ENCODE results near the gene SEC23B. TPM values are rescaled to one million over a fixed set of nuclear protein-coding genes. Genes with fewer than 3 reads are reported as not detected.

SEC23B gene
- polyA plus RNA-seq, 1 of the 3 experiments (the other 2 are of a cell fraction): 55.2 TPM

GRCh38 chr20:18543216-18543615 lies 35.5 kb downstream of the SEC23B start (continued):
- TF ChIP-seq ZBTB33 (IDR thresholded peaks at IDR 0.05; ENCODE audit: borderline replicate concordance, low read depth) (no peak), SIN3A (IDR thresholded peaks at IDR 0.05; ENCODE audit: borderline replicate concordance, low read depth, low read length) (no peak), FOXJ3 (CRISPR knock-in tag; IDR thresholded peaks at IDR 0.05) (no peak)

GRCh38 chr20:18543932-18544331 lies 36.2 kb downstream of the SEC23B start:
- Histone ChIP-seq H3K4me2 (no peak overlapping the region), H2AFZ (ENCODE audit: low read depth) (no peak overlapping the region), H3K4me1 (ENCODE audit: control insufficient read depth in 1 of 2, insufficient read depth in 2 of 2, low read depth in 1 of 2, low read length in 1 of 2) (no peaks in the 10 kb centered on the region), H3K9me2 (no peaks in the 10 kb centered on the region), H3K27me3 (ENCODE audit: insufficient read depth) (no peaks in the 10 kb centered on the region), H3K4me3 (ENCODE audit: low read depth in 2 of 2, low read length in 1 of 2) (no peak overlapping the region), H3K27ac (ENCODE audit: low read depth in 2 of 2, low read length in 1 of 2) (no peak overlapping the region), H3K36me3 (replicated peaks in 1 of 2; ENCODE audit: control insufficient read depth in 1 of 2, insufficient read depth in 2 of 2, low read length in 1 of 2) (peaks cover 16 to 62% of the 10 kb centered on the region in 2 experiments), H3F3A (replicated peaks; ENCODE audit: insufficient read depth) (no peaks in the 10 kb centered on the region), H3K9me3 (no peaks in the 10 kb centered on the region), H3K79me2 (ENCODE audit: insufficient read depth) (no peaks in the 10 kb centered on the region), H3K9ac (no peak overlapping the region), H4K20me1 (ENCODE audit: insufficient read depth) (no peaks in the 10 kb centered on the region)
- DNase-seq: no peak
- TF ChIP-seq USF2 (IDR thresholded peaks at IDR 0.05; ENCODE audit: borderline replicate concordance, low read depth, low read length): no peak
- TF ChIP-seq RCOR1 (IDR thresholded peaks at IDR 0.05; ENCODE audit: low read length): no peak
- no peak for TF ChIP-seq ELF1 (IDR thresholded peaks at IDR 0.05)
- TF ChIP-seq SIN3A (IDR thresholded peaks at IDR 0.05; ENCODE audit: borderline replicate concordance, low read depth, low read length): no peak
- no peak for TF ChIP-seq POLR2AphosphoS5 (IDR thresholded peaks at IDR 0.05; ENCODE audit: low read depth, low read length)
- no peak for TF ChIP-seq GATA2 (CRISPR knock-in tag; IDR thresholded peaks at IDR 0.05)
- TF ChIP-seq USF1 (IDR thresholded peaks at IDR 0.05; ENCODE audit: borderline replicate concordance, low read depth): no peak
- no peak for TF ChIP-seq EZH2phosphoT487 (IDR thresholded peaks at IDR 0.05; ENCODE audit: borderline replicate concordance, low read depth)
- TF ChIP-seq CHD2 (IDR thresholded peaks at IDR 0.05; ENCODE audit: low read length, partially characterized antibody): no peak
- no peak for TF ChIP-seq IRF3 (IDR thresholded peaks at IDR 0.05; ENCODE audit: low read depth, low read length)
- TF ChIP-seq FOXJ3 (CRISPR knock-in tag; IDR thresholded peaks at IDR 0.05): no peak
- no peak for TF ChIP-seq JUND (IDR thresholded peaks at IDR 0.05)
- WGBS (ENCODE audit: low lambda C conversion rate): 93% methylated on average over 7 of the region's 7 CpGs
- CTCF ChIA-PET: no interaction called here
- POLR2A ChIA-PET: no interaction called here

Measured in SK-N-SH (cell line).